Adrenal gland (tissue), 5 donors: ENCODE data around the gene FAM170B.

Experiments
- POLR2A ChIP-seq, 2 donors: fragments of 450-650 bp; IDR thresholded peaks; one replicate each; pipeline ENCODE4 v1.6.1; 2017; ENCODE audit warnings: antibody characterized with exemption in 2 of 2, mild to moderate bottlenecking in 2 of 2, moderate library complexity in 1 of 2
- TF ChIP-seq, protein P1 (sequence below), 6 experiments: fragments of 450-650 bp in 4 of 6; fragments of 200-600 bp in 2 of 6; sonication (generic) in 1 of 6; IDR thresholded peaks; 1 replicate in 5 of 6; 2 replicates in 1 of 6; pipeline versions ENCODE4 v1.5.1 to v1.8.0; 2016 to 2021; ENCODE audit warnings: antibody characterized with exemption in 6 of 6, mild to moderate bottlenecking in 2 of 6, moderate library complexity in 1 of 6
- donor health status: DM: no; HTN: no; CAD: no.

DNA sequence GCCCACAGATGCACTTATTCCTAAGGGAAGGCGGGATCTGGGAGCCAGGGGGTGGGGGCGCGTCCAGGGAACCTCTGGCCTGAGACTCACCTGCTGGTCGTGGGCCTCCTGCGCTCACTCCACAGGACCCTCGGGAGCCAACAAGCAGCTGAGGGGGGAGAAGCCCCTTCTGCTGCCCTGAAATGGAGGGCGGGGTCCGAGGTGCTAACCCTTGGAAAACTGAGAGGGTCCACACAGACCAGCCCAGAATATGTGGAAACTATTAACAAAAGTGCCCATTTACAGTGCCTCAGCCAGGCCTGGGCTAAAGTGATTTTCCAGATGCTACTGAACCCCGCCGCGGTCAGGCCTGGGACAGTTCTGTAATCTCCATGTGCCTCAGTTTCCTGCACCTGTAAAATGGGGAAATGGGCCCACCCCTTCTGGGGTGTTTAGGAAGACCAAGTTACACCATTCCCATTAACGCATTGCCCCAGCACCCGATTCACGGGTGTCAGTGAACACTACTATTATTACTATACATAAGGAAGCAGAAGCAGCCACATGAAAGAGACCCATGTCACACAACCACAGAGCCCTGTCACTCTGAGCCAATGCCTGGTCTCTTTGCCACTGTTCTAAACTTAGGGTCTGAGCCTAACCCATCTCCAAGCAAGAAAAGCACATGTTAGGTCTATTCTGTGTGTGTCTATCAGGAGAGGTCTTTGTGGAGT lies 17.9 kb downstream of the FAM170B start:
- TF ChIP-seq, protein P1, sequence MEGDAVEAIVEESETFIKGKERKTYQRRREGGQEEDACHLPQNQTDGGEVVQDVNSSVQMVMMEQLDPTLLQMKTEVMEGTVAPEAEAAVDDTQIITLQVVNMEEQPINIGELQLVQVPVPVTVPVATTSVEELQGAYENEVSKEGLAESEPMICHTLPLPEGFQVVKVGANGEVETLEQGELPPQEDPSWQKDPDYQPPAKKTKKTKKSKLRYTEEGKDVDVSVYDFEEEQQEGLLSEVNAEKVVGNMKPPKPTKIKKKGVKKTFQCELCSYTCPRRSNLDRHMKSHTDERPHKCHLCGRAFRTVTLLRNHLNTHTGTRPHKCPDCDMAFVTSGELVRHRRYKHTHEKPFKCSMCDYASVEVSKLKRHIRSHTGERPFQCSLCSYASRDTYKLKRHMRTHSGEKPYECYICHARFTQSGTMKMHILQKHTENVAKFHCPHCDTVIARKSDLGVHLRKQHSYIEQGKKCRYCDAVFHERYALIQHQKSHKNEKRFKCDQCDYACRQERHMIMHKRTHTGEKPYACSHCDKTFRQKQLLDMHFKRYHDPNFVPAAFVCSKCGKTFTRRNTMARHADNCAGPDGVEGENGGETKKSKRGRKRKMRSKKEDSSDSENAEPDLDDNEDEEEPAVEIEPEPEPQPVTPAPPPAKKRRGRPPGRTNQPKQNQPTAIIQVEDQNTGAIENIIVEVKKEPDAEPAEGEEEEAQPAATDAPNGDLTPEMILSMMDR (IDR thresholded peaks at IDR 0.05) = no peak
- TF ChIP-seq POLR2A (IDR thresholded peaks at IDR 0.05) = no peak
